PC-9 (cell line): ENCODE measurements around the gene FAM210B. TPM values are rescaled to one million over a fixed set of nuclear protein-coding genes. Genes with fewer than 3 reads are reported as not detected.

Experiments
- BruUV-seq: library from RNA; stranded (reverse); fragments of 400-500 nt; replicated peaks from 2 replicates; lab custom pipeline; 2021; lab: Mats Ljungman, UMichigan
- CTCF ChIA-PET: fragments of 300-600 bp; sonication (Branson Sonifier 250); formaldehyde crosslinking; loops from one replicate; lab custom pipeline; 2022; ENCODE audit warnings: antibody characterized with exemption; lab: Charles Lee
- POLR2A ChIA-PET: fragments of 300-600 bp; sonication (Branson Sonifier 250); formaldehyde crosslinking; loops from one replicate; lab custom pipeline; 2022; ENCODE audit warnings: antibody characterized with exemption; ENCODE audit not compliant: unreplicated experiment; lab: Charles Lee
- DNase-seq, 2 experiments: peaks; one replicate each; pipeline versions ENCODE4 v3.0.0 to v3.0.0-alpha.2; 2015 to 2022; ENCODE audit warnings: mixed read lengths in 1 of 2
- H2AFZ ChIP-seq: fragments of 200-600 bp; sonication (generic); 2 replicates; pipeline ENCODE4 v1.8.1; 2017; ENCODE audit warnings: antibody characterized with exemption
- H3F3A ChIP-seq: fragments of 200-600 bp; sonication (generic); 2 replicates; pipeline ENCODE4 v1.8.1; 2017; ENCODE audit warnings: antibody characterized with exemption, mild to moderate bottlenecking, low read depth; ENCODE audit not compliant: insufficient read depth
- H3K27ac ChIP-seq: fragments of 200-600 bp; sonication (generic); 2 replicates; pipeline ENCODE4 v1.6.1; 2016; ENCODE audit warnings: mixed run types
- H3K27me3 ChIP-seq: fragments of 200-600 bp; sonication (generic); 2 replicates; pipeline ENCODE4 v1.6.1; 2016; ENCODE audit warnings: low read depth, mixed run types; ENCODE audit not compliant: insufficient read depth
- H3K36me3 ChIP-seq: fragments of 200-600 bp; sonication (generic); 2 replicates; pipeline ENCODE4 v1.6.1; 2016; ENCODE audit warnings: low read depth, mixed run types
- H3K4me1 ChIP-seq: fragments of 200-600 bp; sonication (generic); replicated peaks from 2 replicates; pipeline ENCODE4 v1.6.1; 2016; ENCODE audit warnings: mixed run types; ENCODE audit not compliant: insufficient read depth
- H3K4me2 ChIP-seq: fragments of 200-600 bp; sonication (generic); 2 replicates; pipeline ENCODE4 v1.6.1; 2017; ENCODE audit warnings: mixed run types
- H3K4me3 ChIP-seq: fragments of 200-600 bp; sonication (generic); 2 replicates; pipeline ENCODE4 v1.6.1; 2016; ENCODE audit warnings: mixed run types
- H3K79me2 ChIP-seq: fragments of 200-600 bp; sonication (generic); 2 replicates; pipeline ENCODE4 v1.6.1; 2017; ENCODE audit warnings: low read depth, mixed run types
- H3K9me2 ChIP-seq: fragments of 200-600 bp; sonication (generic); 2 replicates; pipeline ENCODE4 v1.8.1; 2017; ENCODE audit warnings: mild to moderate bottlenecking; ENCODE audit not compliant: insufficient read depth
- H3K9me3 ChIP-seq: fragments of 200-600 bp; sonication (generic); 2 replicates; pipeline ENCODE4 v1.8.1; 2016; ENCODE audit warnings: low read depth; ENCODE audit not compliant: insufficient read depth
- H4K20me1 ChIP-seq: fragments of 200-600 bp; sonication (generic); 2 replicates; pipeline ENCODE4 v1.8.1; 2017; ENCODE audit not compliant: insufficient read depth
- EZH2 ChIP-seq: fragments of 200-600 bp; sonication (generic); IDR thresholded peaks from 2 replicates; pipeline ENCODE4 v1.8.0; 2017; ENCODE audit warnings: antibody characterized with exemption, low read depth
- intact Hi-C: fragments of 100-400 bp; cut with micrococcal nuclease; formaldehyde crosslinking; loops from one replicate; pipeline ENCODE4 v1.10.0; 2022; ENCODE audit not compliant: unreplicated experiment
- total RNA-seq: library from RNA; stranded (reverse); gene quantifications from 2 replicates; pipeline ENCODE4 v1.2.3, GENCODE V29; 2021
- TF ChIP-seq, protein P1 (sequence below): fragments of 200-600 bp; sonication (generic); conservative IDR thresholded peaks from 2 replicates; pipeline ENCODE4 v1.6.1; 2017; ENCODE audit warnings: mixed run types, antibody characterized with exemption, mild to moderate bottlenecking, moderate library complexity

FAM210B gene
- total RNA-seq, 1 experiment from 2014 or later: 21.4 TPM

- POLR2A ChIA-PET: no interaction called here
- intact Hi-C loops: no loop called here
- Histone ChIP-seq H4K20me1 (no peaks in the 10 kb centered on the region), H3K27me3 (no peaks in the 10 kb centered on the region), H3K4me2 (no peak overlapping the region), H3K9me2 (no peaks in the 10 kb centered on the region), H3K36me3 (no peaks in the 10 kb centered on the region), H3K79me2 (no peaks in the 10 kb centered on the region), H2AFZ (no peak overlapping the region), H3K9me3 (no peaks in the 10 kb centered on the region), H3K4me3 (no peak overlapping the region), H3F3A (peaks cover 4% of the 10 kb centered on the region; the same call in 1 of the 2 replicates), H3K27ac (no peak overlapping the region), H3K4me1 (no peaks in the 10 kb centered on the region)
- no TSS peak for BruUV-seq
- CTCF ChIA-PET: no interaction called here
- no peak for DNase-seq
- TF ChIP-seq, protein P1, sequence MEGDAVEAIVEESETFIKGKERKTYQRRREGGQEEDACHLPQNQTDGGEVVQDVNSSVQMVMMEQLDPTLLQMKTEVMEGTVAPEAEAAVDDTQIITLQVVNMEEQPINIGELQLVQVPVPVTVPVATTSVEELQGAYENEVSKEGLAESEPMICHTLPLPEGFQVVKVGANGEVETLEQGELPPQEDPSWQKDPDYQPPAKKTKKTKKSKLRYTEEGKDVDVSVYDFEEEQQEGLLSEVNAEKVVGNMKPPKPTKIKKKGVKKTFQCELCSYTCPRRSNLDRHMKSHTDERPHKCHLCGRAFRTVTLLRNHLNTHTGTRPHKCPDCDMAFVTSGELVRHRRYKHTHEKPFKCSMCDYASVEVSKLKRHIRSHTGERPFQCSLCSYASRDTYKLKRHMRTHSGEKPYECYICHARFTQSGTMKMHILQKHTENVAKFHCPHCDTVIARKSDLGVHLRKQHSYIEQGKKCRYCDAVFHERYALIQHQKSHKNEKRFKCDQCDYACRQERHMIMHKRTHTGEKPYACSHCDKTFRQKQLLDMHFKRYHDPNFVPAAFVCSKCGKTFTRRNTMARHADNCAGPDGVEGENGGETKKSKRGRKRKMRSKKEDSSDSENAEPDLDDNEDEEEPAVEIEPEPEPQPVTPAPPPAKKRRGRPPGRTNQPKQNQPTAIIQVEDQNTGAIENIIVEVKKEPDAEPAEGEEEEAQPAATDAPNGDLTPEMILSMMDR: no peak
- no peak for TF ChIP-seq EZH2
Measured at GRCh38 chr20:56414842-56415765, 56.3 kb downstream of the FAM210B start.

DNA sequence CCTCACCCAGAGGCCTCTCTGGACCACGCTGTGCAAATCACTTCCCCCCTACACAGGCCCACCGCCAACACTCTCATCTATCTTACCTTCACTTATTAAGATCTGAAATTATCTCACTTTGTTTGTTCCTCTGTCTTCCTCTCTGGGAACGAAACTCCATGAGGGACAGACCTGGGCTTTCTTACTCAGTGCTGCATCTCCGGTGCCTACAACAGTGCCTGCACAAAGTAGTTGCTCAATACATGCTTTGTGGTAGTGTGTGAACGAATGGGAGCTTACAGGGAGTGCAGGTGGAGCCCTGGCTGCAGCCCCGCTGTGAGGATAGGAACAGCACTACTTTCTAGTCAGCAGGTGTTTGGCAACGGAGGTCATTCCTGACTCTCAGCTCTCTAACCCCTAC lies 58.6 kb downstream of the FAM210B start:
- TF ChIP-seq, protein P1: no peak
- no peak for TF ChIP-seq EZH2

GRCh38 chr20:56417911-56418310 lies 59.1 kb downstream of the FAM210B start:
- H3F3A ChIP-seq: peaks cover 10% of the 10 kb centered on the region; the same call in 1 of the 2 replicates
- no peaks in the 10 kb centered on the region for H3K36me3 ChIP-seq
- ChIA-PET POLR2A (no interaction called here), CTCF (no interaction called here)
- H4K20me1 ChIP-seq: no peaks in the 10 kb centered on the region
- no peaks in the 10 kb centered on the region for H3K9me2 ChIP-seq
- H3K4me1 ChIP-seq: peaks cover 21% of the 10 kb centered on the region
- DNase-seq: no peak
- H3K4me3 ChIP-seq: no peak overlapping the region
- H2AFZ ChIP-seq: no peak overlapping the region
- no peak overlapping the region for H3K4me2 ChIP-seq
- intact Hi-C loops: no loop called here
- no peak overlapping the region for H3K27ac ChIP-seq
- H3K27me3 ChIP-seq: no peaks in the 10 kb centered on the region
- BruUV-seq: no TSS peak
- no peaks in the 10 kb centered on the region for H3K79me2 ChIP-seq
- TF ChIP-seq EZH2: no peak
- TF ChIP-seq, protein P1: no peak
- no peaks in the 10 kb centered on the region for H3K9me3 ChIP-seq

More for the DNA sequence above, 58.6 kb downstream of the FAM210B start:
- no peaks in the 10 kb centered on the region for H3K9me2 ChIP-seq
- H3K27ac ChIP-seq: no peak overlapping the region
- POLR2A ChIA-PET: no interaction called here
- no peak overlapping the region for H2AFZ ChIP-seq
- no peaks in the 10 kb centered on the region for H3K27me3 ChIP-seq
- no peak for DNase-seq
- H3F3A ChIP-seq: peaks cover 5% of the 10 kb centered on the region; the same call in 1 of the 2 replicates
- BruUV-seq: no TSS peak
- H3K4me2 ChIP-seq: no peak overlapping the region
- no peaks in the 10 kb centered on the region for H4K20me1 ChIP-seq
- no peaks in the 10 kb centered on the region for H3K9me3 ChIP-seq
- peaks cover 16% of the 10 kb centered on the region for H3K4me1 ChIP-seq
- H3K4me3 ChIP-seq: no peak overlapping the region
- intact Hi-C loops: no loop called here
- CTCF ChIA-PET: no interaction called here
- H3K36me3 ChIP-seq: no peaks in the 10 kb centered on the region
- no peaks in the 10 kb centered on the region for H3K79me2 ChIP-seq

Other genes starting within 250 kb of the FAM210B start
- gene MC3R, start 110.2 kb upstream of the FAM210B start, total RNA-seq: not detected in 2 replicates
- 66.7 and 92.0 TPM in 2 replicates for gene AURKA, start 33.2 kb downstream of the FAM210B start, total RNA-seq
- gene CSTF1, start 33.7 kb downstream of the FAM210B start, total RNA-seq: 39.6 and 50.0 TPM in 2 replicates
- gene CASS4, start 53.3 kb downstream of the FAM210B start, total RNA-seq: 0.15 TPM in 1 of 2 replicates, not detected in the other
- 96.2 and 108 TPM in 2 replicates for gene RTF2, start 109.7 kb downstream of the FAM210B start, total RNA-seq
- gene FAM209A, start 165.8 kb downstream of the FAM210B start, total RNA-seq: not detected in 2 replicates
- not detected in 2 replicates for gene FAM209B, start 174.3 kb downstream of the FAM210B start, total RNA-seq